HG03108 (cell line): Measurements from ENCODE around the gene IL17RB.

Experiments used
- ATAC-seq: cut with Tn5 transposase; IDR thresholded peaks from one replicate; pipeline ENCODE4 v1.9.1; 2021; ENCODE audit warnings: moderate library complexity; ENCODE audit not compliant: unreplicated experiment

Gene IL17RB

DNA sequence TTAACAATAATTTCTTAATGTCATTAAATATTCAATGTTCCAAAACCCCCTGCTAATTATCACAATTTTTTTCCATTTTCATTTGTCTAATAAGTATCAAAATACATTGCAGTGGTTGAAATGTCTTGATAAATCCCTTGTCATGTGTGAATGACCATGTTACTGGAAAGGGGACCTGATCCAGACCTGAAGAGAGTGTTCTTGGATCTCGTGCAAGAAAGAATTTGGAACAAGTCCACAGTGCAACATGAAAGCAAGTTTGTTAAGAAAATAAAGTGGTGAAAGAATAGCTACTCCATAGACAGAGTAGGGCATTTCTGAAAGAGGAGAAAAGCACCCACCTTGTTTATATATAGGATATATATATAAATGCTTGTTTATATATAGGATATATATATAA lies 55.7 kb downstream of the IL17RB start:
- ATAC-seq = no peak

DNA sequence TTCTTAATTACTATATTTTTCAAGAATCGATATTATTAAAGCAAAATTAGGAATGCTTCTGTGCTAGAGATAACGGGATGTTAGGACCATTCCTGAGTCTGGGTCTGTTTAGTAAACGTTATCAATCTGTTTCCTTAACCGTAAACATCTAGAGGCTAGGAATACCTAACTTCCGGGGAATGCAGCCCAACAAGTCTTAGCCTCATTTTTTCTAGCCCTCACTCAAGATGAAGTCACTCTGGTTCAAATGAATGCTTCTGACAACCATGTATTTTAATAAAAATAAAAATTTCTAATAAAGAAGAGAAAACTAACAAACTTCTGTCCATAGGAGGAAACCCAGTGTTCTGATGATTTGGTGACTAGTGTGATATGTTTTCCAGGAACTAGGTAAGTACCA lies 56.3 kb downstream of the IL17RB start:
- no peak for ATAC-seq

DNA sequence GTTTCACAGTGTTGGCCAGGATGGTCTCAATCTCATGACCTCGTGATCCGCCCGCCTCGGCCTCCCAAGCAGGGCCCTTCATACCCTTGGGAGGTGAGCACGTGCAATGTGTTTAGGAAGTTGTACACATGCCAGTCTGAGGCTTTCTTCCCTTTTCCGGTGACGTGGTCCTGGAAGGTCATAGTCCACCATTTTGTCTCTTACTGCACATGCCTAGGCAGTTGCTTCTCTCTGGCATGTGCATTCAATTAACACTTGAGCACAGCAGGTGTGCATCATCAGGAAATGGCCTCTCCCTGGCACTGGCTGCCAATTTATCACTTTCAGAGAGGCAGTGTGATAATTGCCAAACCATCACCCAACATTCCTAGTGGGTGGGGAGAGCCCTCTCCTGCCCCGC lies 67.0 kb downstream of the IL17RB start:
- ATAC-seq = no peak
